DND-41 (cell line): ENCODE results near the gene CRTC3.

Source experiments
- EZH2 ChIP-seq: IDR thresholded peaks from 3 replicates; pipeline ENCODE4 v1.6.1; 2012; ENCODE audit warnings: borderline replicate concordance, low read depth, mild to moderate bottlenecking, moderate library complexity, low read length, inconsistent platforms; ENCODE audit not compliant: severe bottlenecking
- TF ChIP-seq, protein P1 (sequence below): IDR thresholded peaks from 2 replicates; pipeline ENCODE4 v1.5.1; 2012; ENCODE audit warnings: borderline replicate concordance, low read length, moderate library complexity, mild to moderate bottlenecking; ENCODE audit not compliant: poor library complexity, severe bottlenecking; ENCODE audit errors: extremely low read depth

GRCh38 chr15:90483637-90484036 lies 46.1 kb upstream of the CRTC3 start:
- TF ChIP-seq, protein P1, sequence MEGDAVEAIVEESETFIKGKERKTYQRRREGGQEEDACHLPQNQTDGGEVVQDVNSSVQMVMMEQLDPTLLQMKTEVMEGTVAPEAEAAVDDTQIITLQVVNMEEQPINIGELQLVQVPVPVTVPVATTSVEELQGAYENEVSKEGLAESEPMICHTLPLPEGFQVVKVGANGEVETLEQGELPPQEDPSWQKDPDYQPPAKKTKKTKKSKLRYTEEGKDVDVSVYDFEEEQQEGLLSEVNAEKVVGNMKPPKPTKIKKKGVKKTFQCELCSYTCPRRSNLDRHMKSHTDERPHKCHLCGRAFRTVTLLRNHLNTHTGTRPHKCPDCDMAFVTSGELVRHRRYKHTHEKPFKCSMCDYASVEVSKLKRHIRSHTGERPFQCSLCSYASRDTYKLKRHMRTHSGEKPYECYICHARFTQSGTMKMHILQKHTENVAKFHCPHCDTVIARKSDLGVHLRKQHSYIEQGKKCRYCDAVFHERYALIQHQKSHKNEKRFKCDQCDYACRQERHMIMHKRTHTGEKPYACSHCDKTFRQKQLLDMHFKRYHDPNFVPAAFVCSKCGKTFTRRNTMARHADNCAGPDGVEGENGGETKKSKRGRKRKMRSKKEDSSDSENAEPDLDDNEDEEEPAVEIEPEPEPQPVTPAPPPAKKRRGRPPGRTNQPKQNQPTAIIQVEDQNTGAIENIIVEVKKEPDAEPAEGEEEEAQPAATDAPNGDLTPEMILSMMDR, result no peak
- TF ChIP-seq EZH2, result no peak
